Erythroblast (primary cell): ENCODE results near the gene ANKRD61.
A peak's percentile ranks its signal among the peaks of the same experiment; 100 is the strongest.
"Not testable (repeated sequence)": the region's sequence is repeated elsewhere in the genome, so short reads cannot be mapped to it uniquely, and the experiment has no call there.

Source experiments
- DNase-seq, 2 experiments: peaks; one replicate each; lab custom pipeline; 2025; lab: John Stamatoyannopoulos, UW
- GATA1 ChIP-seq: IDR thresholded peaks from 2 replicates; pipeline ENCODE4 v1.6.1; 2011; ENCODE audit warnings: low read depth, mild to moderate bottlenecking, control low read depth, low read length, moderate library complexity
- POLR2A ChIP-seq: IDR thresholded peaks from 2 replicates; pipeline ENCODE4 v1.6.1; 2011; ENCODE audit warnings: mild to moderate bottlenecking, low read length

The ANKRD61 gene

DNA sequence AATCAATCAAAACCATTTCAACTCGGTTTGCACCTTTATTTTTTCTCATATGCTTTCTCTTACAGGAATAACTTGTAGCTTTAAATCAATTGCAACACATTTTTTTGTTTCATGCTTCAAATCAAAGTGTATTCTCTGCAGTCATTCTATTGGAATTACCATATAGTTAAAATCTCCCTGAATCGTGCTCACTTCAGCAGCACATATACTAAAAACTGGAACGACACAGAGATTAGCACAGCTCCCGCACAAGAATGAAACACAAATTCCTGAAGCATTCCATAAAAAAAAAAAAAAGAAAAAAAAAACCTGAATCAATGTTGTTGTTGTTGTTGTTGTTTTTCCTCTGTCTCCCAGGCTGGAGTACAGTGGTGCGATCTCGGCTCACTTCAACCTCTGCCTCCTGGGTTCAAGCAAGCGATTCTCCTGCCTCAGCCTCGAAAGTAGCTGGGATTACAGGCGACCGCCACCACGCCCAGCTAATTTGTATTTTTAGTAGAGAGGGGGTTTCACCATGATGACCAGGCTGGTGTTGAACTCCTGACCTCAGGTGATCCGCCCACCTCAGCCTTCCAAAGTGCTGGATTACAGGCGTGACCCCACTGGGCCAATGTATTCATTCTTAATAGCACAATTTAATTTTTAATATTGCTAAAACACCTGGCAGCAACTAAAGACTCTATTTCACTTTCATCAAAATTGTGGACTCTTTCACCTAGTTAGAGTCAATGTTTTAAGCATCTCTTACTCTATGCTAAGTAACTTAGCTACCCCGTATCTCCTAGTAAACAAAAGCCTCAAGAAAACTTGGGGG, 26.3 kb downstream of the ANKRD61 start:
- TF ChIP-seq POLR2A: no peak
- peak; percentile 56 to 74 for DNase-seq

DNA sequence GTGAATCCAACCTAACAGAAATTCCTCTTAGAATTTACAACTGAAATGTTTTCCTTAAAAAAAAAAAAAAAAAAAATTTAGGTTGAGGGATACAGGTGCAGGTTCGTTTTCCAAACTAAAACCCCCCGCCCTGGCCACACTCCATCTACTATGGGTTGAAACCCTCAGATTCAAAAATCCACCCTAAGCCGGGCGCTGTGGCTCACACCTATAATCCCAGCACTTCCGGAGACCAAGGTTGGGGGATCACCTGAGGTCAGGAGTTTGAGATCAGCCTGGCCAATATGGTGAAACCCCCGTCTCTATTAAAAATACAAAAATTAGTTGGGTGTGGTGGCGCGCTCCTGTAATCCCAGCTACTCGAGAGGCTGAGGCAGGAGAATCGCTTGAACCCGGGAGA, 28.8 kb downstream of the ANKRD61 start:
- not testable (repeated sequence) for DNase-seq

DNA sequence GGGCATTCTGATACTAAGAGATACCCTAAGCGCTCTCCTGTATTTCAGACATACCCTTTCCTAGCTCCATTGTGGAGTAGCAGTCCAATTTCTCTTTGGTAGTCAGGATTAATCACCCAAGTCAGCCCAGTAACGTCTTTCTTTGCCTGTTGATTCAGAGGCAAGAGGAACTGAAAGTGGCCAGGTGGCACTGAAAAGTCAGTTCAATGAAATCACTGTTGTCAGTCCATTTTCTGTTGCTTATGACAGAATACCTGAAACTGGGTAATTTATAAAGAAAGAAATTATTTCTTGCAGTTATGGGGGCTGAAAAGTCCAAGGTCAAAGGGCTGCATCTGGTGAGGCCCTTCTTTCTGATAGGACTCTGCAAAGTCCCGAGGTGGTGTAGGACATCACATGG, 40.2 kb downstream of the ANKRD61 start:
- no peak for DNase-seq
- TF ChIP-seq GATA1 (no peak), POLR2A (no peak)

DNA sequence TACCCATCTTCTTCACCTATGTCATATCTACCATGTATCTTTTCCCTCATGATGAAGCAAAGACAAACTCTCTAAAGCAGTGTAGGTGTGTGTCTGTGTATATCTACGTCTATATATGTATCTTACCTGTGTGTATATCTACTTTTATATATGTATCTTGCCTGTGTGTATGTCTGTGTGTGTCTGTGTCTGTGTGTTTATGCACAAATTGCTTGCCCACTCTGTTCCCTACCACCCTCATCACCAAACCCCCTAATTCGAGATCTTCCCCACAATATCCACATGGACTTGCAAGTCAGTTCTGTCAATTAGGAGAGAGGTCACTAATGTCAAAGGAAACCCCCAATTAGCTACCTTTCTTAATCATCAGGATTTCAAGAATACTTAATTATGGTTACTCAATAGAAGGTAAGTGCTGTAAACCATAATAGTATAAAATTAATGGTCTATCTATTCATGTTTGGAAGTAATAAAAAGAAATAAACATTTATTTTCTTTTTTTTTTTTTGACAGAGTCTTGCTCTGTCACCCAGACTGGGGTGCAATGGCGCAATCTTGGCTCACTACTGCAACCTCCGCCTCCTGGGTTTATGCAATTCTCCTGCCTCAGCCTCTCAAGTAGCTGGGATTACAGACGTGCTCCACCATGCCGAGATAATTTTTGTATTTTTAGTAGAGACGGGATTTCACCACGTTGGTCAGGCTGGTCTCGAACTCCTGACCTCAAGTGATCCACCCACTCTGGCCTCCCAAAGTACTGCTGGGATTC, 43.6 kb downstream of the ANKRD61 start:
- DNase-seq: no peak
- TF ChIP-seq GATA1 (no peak), POLR2A (no peak)

DNA sequence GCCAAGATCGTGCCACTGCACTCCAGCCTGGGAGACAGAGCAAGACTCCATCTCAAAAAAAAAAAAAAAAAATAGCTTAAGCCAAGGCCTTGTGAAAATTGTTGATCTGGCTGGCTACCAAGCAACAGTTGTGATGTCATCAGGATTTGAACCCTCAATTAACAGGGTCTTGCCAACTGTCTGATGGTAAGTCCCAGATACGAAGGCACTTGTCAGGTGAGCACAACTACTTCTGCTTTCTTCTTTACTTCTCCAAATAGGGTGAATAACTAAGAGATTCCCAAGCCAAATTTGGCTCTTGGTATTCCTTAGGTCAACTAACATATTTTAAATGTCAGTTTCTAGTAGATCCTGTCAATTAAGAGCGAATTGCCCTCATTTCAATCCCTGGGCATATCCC, 47.4 kb downstream of the ANKRD61 start:
- no peak for TF ChIP-seq POLR2A
- no peak for TF ChIP-seq GATA1
- peak in 1 of 2 experiments; percentile 17 for DNase-seq

DNA sequence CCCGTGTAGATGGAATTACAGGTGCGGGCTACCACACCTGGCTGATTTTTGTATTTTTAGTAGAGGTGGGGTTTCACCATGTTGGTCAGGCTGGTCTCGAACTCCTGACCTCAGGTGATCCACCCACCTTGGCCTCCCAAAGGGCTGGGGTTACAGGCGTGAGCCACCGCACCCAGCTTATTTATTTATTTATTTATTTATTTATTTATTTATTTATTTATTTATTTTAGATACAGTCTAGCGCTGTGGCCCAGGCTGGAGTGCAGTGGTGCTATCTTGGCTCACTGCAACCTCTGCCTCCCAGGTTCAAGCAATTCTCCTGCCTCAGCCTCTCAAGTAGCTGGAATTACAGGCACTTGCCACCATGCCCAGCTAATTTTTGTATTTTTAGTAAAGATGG, 51.9 kb downstream of the ANKRD61 start:
- not testable (repeated sequence) for DNase-seq
